H9 (cell line): ENCODE results near the gene CD151. TPM values are rescaled to one million over a fixed set of nuclear protein-coding genes. Genes with fewer than 3 reads are reported as not detected.
A peak's percentile ranks its signal among the peaks of the same experiment; 100 is the strongest.

Source experiments
- DNase-seq: peaks from one replicate; pipeline ENCODE4 v3.0.0-alpha.2; 2017
- H2AFZ ChIP-seq: one replicate; pipeline ENCODE4 v1.6.1; 2013; ENCODE audit warnings: mild to moderate bottlenecking, low read length, control low read depth, moderate library complexity
- H2AK5ac ChIP-seq: 2 replicates; pipeline ENCODE4 v1.6.1; 2013; ENCODE audit warnings: low read length, control low read depth, mixed read lengths; ENCODE audit not compliant: insufficient read length
- H2BK120ac ChIP-seq: one replicate; pipeline ENCODE4 v1.6.1; 2013; ENCODE audit warnings: low read depth, mild to moderate bottlenecking, low read length, control low read depth, inconsistent platforms; ENCODE audit not compliant: poor library complexity, severe bottlenecking
- H2BK12ac ChIP-seq: 2 replicates; pipeline ENCODE4 v1.6.1; 2013; ENCODE audit warnings: low read length, control low read depth, mixed read lengths, low read depth; ENCODE audit not compliant: insufficient read length
- H2BK15ac ChIP-seq: 2 replicates; pipeline ENCODE4 v1.6.1; 2013; ENCODE audit warnings: low read depth, low read length, control low read depth
- H2BK20ac ChIP-seq: one replicate; pipeline ENCODE4 v1.6.1; 2013; ENCODE audit warnings: low read depth, mild to moderate bottlenecking, low read length, control low read depth, inconsistent platforms; ENCODE audit not compliant: poor library complexity, severe bottlenecking
- H2BK5ac ChIP-seq: 2 replicates; pipeline ENCODE4 v1.6.1; 2013; ENCODE audit warnings: low read length, control low read depth, mixed read lengths; ENCODE audit not compliant: insufficient read length
- H3K14ac ChIP-seq: 2 replicates; pipeline ENCODE4 v1.6.1; 2013; ENCODE audit warnings: low read length, control low read depth; ENCODE audit not compliant: insufficient read depth
- H3K18ac ChIP-seq: 2 replicates; pipeline ENCODE4 v1.6.1; 2013; ENCODE audit warnings: low read depth, mild to moderate bottlenecking, mixed read lengths, low read length, control low read depth; ENCODE audit not compliant: insufficient read length
- H3K23ac ChIP-seq: 2 replicates; pipeline ENCODE4 v1.6.1; 2013; ENCODE audit warnings: low read length, control low read depth, mixed read lengths, low read depth; ENCODE audit not compliant: insufficient read length
- H3K23me2 ChIP-seq: 2 replicates; pipeline ENCODE4 v1.6.1; 2013; ENCODE audit warnings: low read depth, mild to moderate bottlenecking, mixed read lengths, low read length, control low read depth; ENCODE audit not compliant: insufficient read length, poor library complexity, severe bottlenecking
- H3K27ac ChIP-seq: 2 replicates; pipeline ENCODE4 v1.5.1; 2013; ENCODE audit warnings: low read length, control low read depth, mixed read lengths, low read depth; ENCODE audit not compliant: insufficient read length
- H3K27me3 ChIP-seq: 2 replicates; pipeline ENCODE4 v1.6.1; 2013; ENCODE audit warnings: low read length, control low read depth, inconsistent platforms; ENCODE audit not compliant: insufficient read depth
- H3K4ac ChIP-seq: 2 replicates; pipeline ENCODE4 v1.6.1; 2013; ENCODE audit warnings: low read depth, mild to moderate bottlenecking, control low read depth, inconsistent platforms, low read length, moderate library complexity
- H3K4me1 ChIP-seq: 2 replicates; pipeline ENCODE4 v1.6.1; 2013; ENCODE audit warnings: low read length, control low read depth, inconsistent platforms; ENCODE audit not compliant: insufficient read depth
- H3K4me2 ChIP-seq: 2 replicates; pipeline ENCODE4 v1.6.1; 2013; ENCODE audit warnings: low read length, control low read depth, mixed read lengths; ENCODE audit not compliant: insufficient read length, insufficient read depth
- H3K56ac ChIP-seq: 2 replicates; pipeline ENCODE4 v1.6.1; 2013; ENCODE audit warnings: low read depth, mild to moderate bottlenecking, mixed read lengths, low read length, control low read depth; ENCODE audit not compliant: insufficient read length
- H3K79me1 ChIP-seq: 2 replicates; pipeline ENCODE4 v1.6.1; 2013; ENCODE audit warnings: low read depth, mild to moderate bottlenecking, moderate library complexity, low read length, control low read depth, inconsistent platforms; ENCODE audit not compliant: insufficient read depth, poor library complexity, severe bottlenecking
- H3K79me2 ChIP-seq: 2 replicates; pipeline ENCODE4 v1.6.1; 2013; ENCODE audit warnings: low read length, control low read depth, inconsistent platforms; ENCODE audit not compliant: insufficient read depth
- H3K9ac ChIP-seq: 2 replicates; pipeline ENCODE4 v1.6.1; 2013; ENCODE audit warnings: low read length, control low read depth, mixed read lengths; ENCODE audit not compliant: insufficient read length; ENCODE audit errors: extremely low read depth
- H3K9me3 ChIP-seq: one replicate; pipeline ENCODE4 v1.6.1; 2013; ENCODE audit warnings: low read depth, low read length, inconsistent platforms; ENCODE audit not compliant: control insufficient read depth
- H3T11ph ChIP-seq: one replicate; pipeline ENCODE4 v1.6.1; 2013; ENCODE audit warnings: mild to moderate bottlenecking, low read length, control low read depth, inconsistent platforms
- H4K20me1 ChIP-seq: one replicate; pipeline ENCODE4 v1.6.1; 2013; ENCODE audit not compliant: control insufficient read depth, insufficient read length, insufficient read depth
- H4K5ac ChIP-seq: 2 replicates; pipeline ENCODE4 v1.6.1; 2013; ENCODE audit warnings: low read depth, mild to moderate bottlenecking, mixed read lengths, low read length, control low read depth; ENCODE audit not compliant: insufficient read length
- H4K8ac ChIP-seq: replicated peaks from 2 replicates; pipeline ENCODE4 v1.6.1; 2013; ENCODE audit warnings: low read length, control low read depth, mixed read lengths, low read depth; ENCODE audit not compliant: insufficient read length
- H4K91ac ChIP-seq: 2 replicates; pipeline ENCODE4 v1.6.1; 2013; ENCODE audit warnings: low read depth, mild to moderate bottlenecking, moderate library complexity, mixed read lengths, low read length, control low read depth; ENCODE audit not compliant: insufficient read length
- H3K27ac Mint-ChIP-seq, 3 experiments: 2 replicates in 2 of 3; 3 replicates in 1 of 3; pipeline ENCODE4 v1.8.0; 2020 to 2021; ENCODE audit warnings: mixed read lengths in 3 of 3, mild to moderate bottlenecking in 1 of 3, moderate library complexity in 1 of 3
- H3K27me3 Mint-ChIP-seq: 2 replicates; pipeline ENCODE4 v1.8.0; 2021; ENCODE audit warnings: low read depth, mild to moderate bottlenecking, moderate library complexity, mixed read lengths
- H3K36me3 Mint-ChIP-seq, 3 experiments: 2 replicates in 2 of 3; 3 replicates in 1 of 3; pipeline ENCODE4 v1.8.0; 2020 to 2021; ENCODE audit warnings: low read depth in 3 of 3, mixed read lengths in 3 of 3; ENCODE audit not compliant: insufficient read depth in 1 of 3
- H3K4me1 Mint-ChIP-seq, 2 experiments: 2 replicates each; pipeline ENCODE4 v1.8.0; 2020; ENCODE audit warnings: mixed read lengths in 2 of 2
- H3K4me3 Mint-ChIP-seq, 2 experiments: 2 replicates in 1 of 2; 3 replicates in 1 of 2; pipeline ENCODE4 v1.8.0; 2020 to 2021; ENCODE audit warnings: mild to moderate bottlenecking in 2 of 2, mixed read lengths in 2 of 2, moderate library complexity in 1 of 2
- H3K9me3 Mint-ChIP-seq, 2 experiments: 2 replicates in 1 of 2; 3 replicates in 1 of 2; pipeline ENCODE4 v1.8.0; 2020; ENCODE audit warnings: mild to moderate bottlenecking in 2 of 2, mixed read lengths in 2 of 2, moderate library complexity in 1 of 2
- WGBS: extraction: QIAGEN DNeasy Blood & Tissue Kit; methylation state at CpG from one replicate; pipeline ENCODE4 v1.1.7; 2013; ENCODE audit warnings: missing lambda C conversion rate, low lambda C conversion rate, mixed read lengths; ENCODE audit not compliant: insufficient read length; ENCODE audit errors: extremely low coverage; 5-methylcytosine and 5-hydroxymethylcytosine counted together
- total RNA-seq: library from RNA; stranded (reverse); gene quantifications from 2 replicates; pipeline ENCODE4 v1.2.1, GENCODE V29; 2021
- TF ChIP-seq, protein P1 (sequence below): fragments of 200-600 bp; sonication (generic); conservative IDR thresholded peaks from 3 replicates; pipeline ENCODE4 v1.8.0; 2021; ENCODE audit warnings: antibody characterized with exemption, mild to moderate bottlenecking

Gene CD151
- total RNA-seq, 1 experiment from 2014 or later = 138 TPM

GRCh38 chr11:870127-870413 lies 37.3 kb downstream of the CD151 start:
- Mint-ChIP-seq H3K4me1 (peaks cover 4 to 7% of the 10 kb centered on the region in 2 experiments), H3K27ac (peak overlapping the region in 1 of 3 experiments; percentile 68; a peak in 1 of 7 replicates), H3K4me3 (no peak overlapping the region), H3K9me3 (no peaks in the 10 kb centered on the region), H3K27me3 (peaks cover 3% of the 10 kb centered on the region; the same call in 1 of the 2 replicates), H3K36me3 (peaks cover 8 to 35% (median 30%) of the 10 kb centered on the region in 3 experiments)
- Histone ChIP-seq H3K18ac (no peak overlapping the region), H2AK5ac (no peak overlapping the region), H3K27ac (no peak overlapping the region), H3K4me1 (no peaks in the 10 kb centered on the region), H2BK15ac (no peak overlapping the region), H3K79me2 (no peaks in the 10 kb centered on the region), H3T11ph (no peak overlapping the region), H2BK120ac (no peak overlapping the region), H3K4me2 (no peak overlapping the region), H4K8ac (no peak overlapping the region), H2AFZ (no peak overlapping the region), H4K91ac (no peak overlapping the region), H3K9ac (no peak overlapping the region), H4K5ac (no peak overlapping the region), H2BK12ac (no peak overlapping the region), H3K23ac (no peak overlapping the region), H3K27me3 (no peaks in the 10 kb centered on the region), H2BK5ac (no peak overlapping the region), H3K23me2 (no peaks in the 10 kb centered on the region), H2BK20ac (no peak overlapping the region), H3K14ac (no peak overlapping the region), H3K79me1 (no peaks in the 10 kb centered on the region), H4K20me1 (no peaks in the 10 kb centered on the region), H3K9me3 (no peaks in the 10 kb centered on the region), H3K56ac (no peak overlapping the region), H3K4ac (no peak overlapping the region)
- TF ChIP-seq, protein P1, sequence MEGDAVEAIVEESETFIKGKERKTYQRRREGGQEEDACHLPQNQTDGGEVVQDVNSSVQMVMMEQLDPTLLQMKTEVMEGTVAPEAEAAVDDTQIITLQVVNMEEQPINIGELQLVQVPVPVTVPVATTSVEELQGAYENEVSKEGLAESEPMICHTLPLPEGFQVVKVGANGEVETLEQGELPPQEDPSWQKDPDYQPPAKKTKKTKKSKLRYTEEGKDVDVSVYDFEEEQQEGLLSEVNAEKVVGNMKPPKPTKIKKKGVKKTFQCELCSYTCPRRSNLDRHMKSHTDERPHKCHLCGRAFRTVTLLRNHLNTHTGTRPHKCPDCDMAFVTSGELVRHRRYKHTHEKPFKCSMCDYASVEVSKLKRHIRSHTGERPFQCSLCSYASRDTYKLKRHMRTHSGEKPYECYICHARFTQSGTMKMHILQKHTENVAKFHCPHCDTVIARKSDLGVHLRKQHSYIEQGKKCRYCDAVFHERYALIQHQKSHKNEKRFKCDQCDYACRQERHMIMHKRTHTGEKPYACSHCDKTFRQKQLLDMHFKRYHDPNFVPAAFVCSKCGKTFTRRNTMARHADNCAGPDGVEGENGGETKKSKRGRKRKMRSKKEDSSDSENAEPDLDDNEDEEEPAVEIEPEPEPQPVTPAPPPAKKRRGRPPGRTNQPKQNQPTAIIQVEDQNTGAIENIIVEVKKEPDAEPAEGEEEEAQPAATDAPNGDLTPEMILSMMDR = peak; percentile 41; the same call in 2 of the 3 replicates
- WGBS = no CpG with 5 or more reads among the region's 8 CpGs
- DNase-seq = no peak
